Measurements from ENCODE around the gene FNBP1. TPM values are rescaled to one million over a fixed set of nuclear protein-coding genes. Genes with fewer than 3 reads are reported as not detected.

FNBP1 gene
- total and polyA plus RNA-seq, 2 of the 13 experiments (the other 11 are each of a cell fraction or from before 2014, with no cell fraction given), result 5.4 to 19.5 TPM

DNA sequence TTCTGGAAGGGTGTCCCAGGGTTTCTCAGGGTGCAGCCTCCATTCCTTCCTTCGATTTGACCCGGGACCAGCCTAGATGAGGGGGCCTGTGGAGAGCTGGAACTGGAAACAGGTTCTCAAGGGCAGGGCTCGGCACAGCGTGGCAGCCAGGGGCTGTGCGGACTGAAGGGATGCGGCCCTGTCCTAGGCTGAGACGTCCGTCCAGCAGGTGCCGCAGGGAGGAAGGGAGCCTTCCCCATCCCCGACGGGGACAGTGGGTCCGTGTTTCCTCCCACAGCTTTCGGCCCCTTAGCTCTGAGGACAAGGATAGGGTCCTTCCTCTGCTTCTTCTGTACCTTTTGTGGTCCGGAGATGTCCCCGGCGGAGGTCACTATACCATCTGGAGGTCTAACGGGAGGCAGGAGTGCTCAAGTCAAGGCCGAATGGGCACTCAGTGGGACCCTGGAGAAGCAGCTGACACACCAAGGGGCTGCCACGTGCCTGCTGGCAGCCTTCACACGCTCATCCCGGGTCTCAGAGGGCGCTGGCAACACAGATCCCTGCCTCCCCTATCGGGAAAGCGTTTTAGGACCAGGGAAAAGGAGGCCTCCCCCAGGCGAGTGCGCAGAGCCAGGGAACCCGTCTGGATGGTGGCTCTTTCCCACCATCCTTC, 157.8 kb downstream of the FNBP1 start (continued):
- TF ChIP-seq, protein P1, sequence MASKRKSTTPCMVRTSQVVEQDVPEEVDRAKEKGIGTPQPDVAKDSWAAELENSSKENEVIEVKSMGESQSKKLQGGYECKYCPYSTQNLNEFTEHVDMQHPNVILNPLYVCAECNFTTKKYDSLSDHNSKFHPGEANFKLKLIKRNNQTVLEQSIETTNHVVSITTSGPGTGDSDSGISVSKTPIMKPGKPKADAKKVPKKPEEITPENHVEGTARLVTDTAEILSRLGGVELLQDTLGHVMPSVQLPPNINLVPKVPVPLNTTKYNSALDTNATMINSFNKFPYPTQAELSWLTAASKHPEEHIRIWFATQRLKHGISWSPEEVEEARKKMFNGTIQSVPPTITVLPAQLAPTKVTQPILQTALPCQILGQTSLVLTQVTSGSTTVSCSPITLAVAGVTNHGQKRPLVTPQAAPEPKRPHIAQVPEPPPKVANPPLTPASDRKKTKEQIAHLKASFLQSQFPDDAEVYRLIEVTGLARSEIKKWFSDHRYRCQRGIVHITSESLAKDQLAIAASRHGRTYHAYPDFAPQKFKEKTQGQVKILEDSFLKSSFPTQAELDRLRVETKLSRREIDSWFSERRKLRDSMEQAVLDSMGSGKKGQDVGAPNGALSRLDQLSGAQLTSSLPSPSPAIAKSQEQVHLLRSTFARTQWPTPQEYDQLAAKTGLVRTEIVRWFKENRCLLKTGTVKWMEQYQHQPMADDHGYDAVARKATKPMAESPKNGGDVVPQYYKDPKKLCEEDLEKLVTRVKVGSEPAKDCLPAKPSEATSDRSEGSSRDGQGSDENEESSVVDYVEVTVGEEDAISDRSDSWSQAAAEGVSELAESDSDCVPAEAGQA (IDR thresholded peaks at IDR 0.05; ENCODE audit: low read depth), result no peak
- TF ChIP-seq, protein P1 (CRISPR knock-in tag; IDR thresholded peaks at IDR 0.05; ENCODE audit: borderline replicate concordance), result no peak
- TF ChIP-seq FOXA3 (CRISPR knock-in tag; IDR thresholded peaks at IDR 0.05) (no peak), SMAD3 (CRISPR knock-in tag; IDR thresholded peaks at IDR 0.05) (no peak), ZSCAN20 (CRISPR knock-in tag; IDR thresholded peaks at IDR 0.05; ENCODE audit: borderline replicate concordance) (no peak), ZNF788 (CRISPR knock-in tag; IDR thresholded peaks at IDR 0.05; ENCODE audit: borderline replicate concordance) (no peak; the same call in 1 of the 2 replicates), ZBTB20 (CRISPR knock-in tag; IDR thresholded peaks at IDR 0.05; ENCODE audit: borderline replicate concordance, low read depth) (0 out of 2 replicates have a peak, but pooled peaks have one; percentile 35), KDM3A (CRISPR knock-in tag; IDR thresholded peaks at IDR 0.05; ENCODE audit: low read depth) (no peak), SRSF4 (IDR thresholded peaks at IDR 0.05; ENCODE audit: low read depth, low read length, poor library complexity, severe bottlenecking) (no peak), ISX (CRISPR knock-in tag; conservative IDR thresholded peaks at IDR 0.05) (no peak), ZFP36 (IDR thresholded peaks at IDR 0.05; ENCODE audit: borderline replicate concordance, low read depth, low read length, partially characterized antibody) (no peak), CBX1 (IDR thresholded peaks at IDR 0.05; ENCODE audit: low read depth) (no peak), FOXP1 (IDR thresholded peaks at IDR 0.05) (no peak), FOXP1 (CRISPR knock-in tag; IDR thresholded peaks at IDR 0.05) (no peak), KLF12 (CRISPR knock-in tag; IDR thresholded peaks at IDR 0.05; ENCODE audit: borderline replicate concordance) (no peak)
- TF ChIP-seq, protein P2, sequence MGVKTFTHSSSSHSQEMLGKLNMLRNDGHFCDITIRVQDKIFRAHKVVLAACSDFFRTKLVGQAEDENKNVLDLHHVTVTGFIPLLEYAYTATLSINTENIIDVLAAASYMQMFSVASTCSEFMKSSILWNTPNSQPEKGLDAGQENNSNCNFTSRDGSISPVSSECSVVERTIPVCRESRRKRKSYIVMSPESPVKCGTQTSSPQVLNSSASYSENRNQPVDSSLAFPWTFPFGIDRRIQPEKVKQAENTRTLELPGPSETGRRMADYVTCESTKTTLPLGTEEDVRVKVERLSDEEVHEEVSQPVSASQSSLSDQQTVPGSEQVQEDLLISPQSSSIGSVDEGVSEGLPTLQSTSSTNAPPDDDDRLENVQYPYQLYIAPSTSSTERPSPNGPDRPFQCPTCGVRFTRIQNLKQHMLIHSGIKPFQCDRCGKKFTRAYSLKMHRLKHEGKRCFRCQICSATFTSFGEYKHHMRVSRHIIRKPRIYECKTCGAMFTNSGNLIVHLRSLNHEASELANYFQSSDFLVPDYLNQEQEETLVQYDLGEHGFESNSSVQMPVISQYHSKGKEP (CRISPR knock-in tag; IDR thresholded peaks at IDR 0.05), result no peak
- TF ChIP-seq, protein P3, sequence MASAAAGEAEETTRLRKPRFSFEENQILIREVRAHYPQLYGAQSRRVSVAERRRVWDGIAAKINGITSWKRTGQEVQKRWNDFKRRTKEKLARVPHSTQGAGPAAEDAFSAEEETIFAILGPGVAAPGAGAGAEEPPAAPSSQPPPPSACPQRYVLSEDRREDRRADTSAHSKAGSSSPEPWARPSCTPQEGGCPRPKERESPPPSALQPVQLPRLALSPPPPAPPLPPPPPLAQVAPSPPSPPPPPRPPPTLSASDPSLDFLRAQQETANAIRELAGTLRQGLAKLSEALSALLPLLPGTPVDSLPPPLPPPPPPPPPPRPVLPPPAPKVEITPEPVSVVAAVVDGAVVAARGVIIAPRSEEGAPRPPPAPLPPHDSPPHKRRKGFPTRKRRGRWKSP (CRISPR knock-in tag; IDR thresholded peaks at IDR 0.05), result 0 out of 2 replicates have a peak, but pooled peaks have one; percentile 24
- TF ChIP-seq, protein P4, sequence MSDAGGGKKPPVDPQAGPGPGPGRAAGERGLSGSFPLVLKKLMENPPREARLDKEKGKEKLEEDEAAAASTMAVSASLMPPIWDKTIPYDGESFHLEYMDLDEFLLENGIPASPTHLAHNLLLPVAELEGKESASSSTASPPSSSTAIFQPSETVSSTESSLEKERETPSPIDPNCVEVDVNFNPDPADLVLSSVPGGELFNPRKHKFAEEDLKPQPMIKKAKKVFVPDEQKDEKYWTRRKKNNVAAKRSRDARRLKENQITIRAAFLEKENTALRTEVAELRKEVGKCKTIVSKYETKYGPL (CRISPR knock-in tag; IDR thresholded peaks at IDR 0.05), result no peak
- TF ChIP-seq, protein P5, sequence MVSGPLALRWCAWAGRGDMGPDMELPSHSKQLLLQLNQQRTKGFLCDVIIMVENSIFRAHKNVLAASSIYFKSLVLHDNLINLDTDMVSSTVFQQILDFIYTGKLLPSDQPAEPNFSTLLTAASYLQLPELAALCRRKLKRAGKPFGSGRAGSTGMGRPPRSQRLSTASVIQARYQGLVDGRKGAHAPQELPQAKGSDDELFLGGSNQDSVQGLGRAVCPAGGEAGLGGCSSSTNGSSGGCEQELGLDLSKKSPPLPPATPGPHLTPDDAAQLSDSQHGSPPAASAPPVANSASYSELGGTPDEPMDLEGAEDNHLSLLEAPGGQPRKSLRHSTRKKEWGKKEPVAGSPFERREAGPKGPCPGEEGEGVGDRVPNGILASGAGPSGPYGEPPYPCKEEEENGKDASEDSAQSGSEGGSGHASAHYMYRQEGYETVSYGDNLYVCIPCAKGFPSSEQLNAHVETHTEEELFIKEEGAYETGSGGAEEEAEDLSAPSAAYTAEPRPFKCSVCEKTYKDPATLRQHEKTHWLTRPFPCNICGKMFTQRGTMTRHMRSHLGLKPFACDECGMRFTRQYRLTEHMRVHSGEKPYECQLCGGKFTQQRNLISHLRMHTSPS (CRISPR knock-in tag; IDR thresholded peaks at IDR 0.05; ENCODE audit: low read depth), result peak; percentile 25; the same call in 1 of the 2 replicates
